ENCODE measurements around the gene MBOAT1.

DNA sequence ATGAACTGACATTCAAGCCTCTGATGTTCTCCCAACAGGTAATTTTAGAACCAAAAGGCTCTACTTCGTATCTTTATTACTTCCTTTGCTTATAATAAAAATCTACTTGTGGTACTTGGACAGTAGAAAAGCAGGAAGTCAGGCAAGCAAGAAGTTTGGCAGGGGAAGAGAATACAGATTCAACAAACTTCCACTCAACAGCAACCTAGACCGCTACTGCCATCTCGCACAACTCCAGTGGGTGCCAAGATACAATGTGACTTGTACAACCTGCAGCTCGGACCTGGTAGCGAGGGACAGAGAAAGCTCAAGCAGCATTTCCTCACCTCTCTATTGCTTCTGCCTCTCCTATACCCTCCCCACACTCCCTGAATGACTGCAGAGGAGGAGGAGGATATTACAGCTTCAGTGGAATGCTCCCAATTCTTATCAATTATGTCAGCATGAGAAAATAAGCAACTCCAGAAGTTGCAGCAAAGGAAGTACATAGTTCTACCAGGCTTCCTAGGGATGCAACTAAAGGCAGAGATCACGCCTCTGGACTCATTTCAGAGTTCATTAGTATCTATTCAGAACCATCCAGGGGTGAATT is 76.5 kb downstream of the MBOAT1 start:
- TF ChIP-seq POLR2A (IDR thresholded peaks at IDR 0.05): no peak
- no peak for TF ChIP-seq POLR2AphosphoS5 (IDR thresholded peaks at IDR 0.05)
- TF ChIP-seq EP300 (IDR thresholded peaks at IDR 0.05): no peak
- TF ChIP-seq, protein P1, sequence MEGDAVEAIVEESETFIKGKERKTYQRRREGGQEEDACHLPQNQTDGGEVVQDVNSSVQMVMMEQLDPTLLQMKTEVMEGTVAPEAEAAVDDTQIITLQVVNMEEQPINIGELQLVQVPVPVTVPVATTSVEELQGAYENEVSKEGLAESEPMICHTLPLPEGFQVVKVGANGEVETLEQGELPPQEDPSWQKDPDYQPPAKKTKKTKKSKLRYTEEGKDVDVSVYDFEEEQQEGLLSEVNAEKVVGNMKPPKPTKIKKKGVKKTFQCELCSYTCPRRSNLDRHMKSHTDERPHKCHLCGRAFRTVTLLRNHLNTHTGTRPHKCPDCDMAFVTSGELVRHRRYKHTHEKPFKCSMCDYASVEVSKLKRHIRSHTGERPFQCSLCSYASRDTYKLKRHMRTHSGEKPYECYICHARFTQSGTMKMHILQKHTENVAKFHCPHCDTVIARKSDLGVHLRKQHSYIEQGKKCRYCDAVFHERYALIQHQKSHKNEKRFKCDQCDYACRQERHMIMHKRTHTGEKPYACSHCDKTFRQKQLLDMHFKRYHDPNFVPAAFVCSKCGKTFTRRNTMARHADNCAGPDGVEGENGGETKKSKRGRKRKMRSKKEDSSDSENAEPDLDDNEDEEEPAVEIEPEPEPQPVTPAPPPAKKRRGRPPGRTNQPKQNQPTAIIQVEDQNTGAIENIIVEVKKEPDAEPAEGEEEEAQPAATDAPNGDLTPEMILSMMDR (IDR thresholded peaks at IDR 0.05): no peak

Measured in suprapubic skin (tissue), 4 donors.